GM19372 (cell line): Measurements from ENCODE around the gene OR51S1.
"Not testable (repeated sequence)": the region's sequence is repeated elsewhere in the genome, so short reads cannot be mapped to it uniquely, and the experiment has no call there.

ENCODE experiments used
- ATAC-seq: cut with Tn5 transposase; IDR thresholded peaks from one replicate; pipeline ENCODE4 v1.9.1; 2021; ENCODE audit warnings: mild to moderate bottlenecking, low read depth, moderate library complexity; ENCODE audit not compliant: unreplicated experiment

Gene OR51S1

GRCh38 chr11:4848908-4849532, at the start of gene OR51S1:
Gene OR51S1 (minus strand): TSS chr11:4849208. CDS start chr11:4849208, 0 bp downstream.
- ATAC-seq: no peak

GRCh38 chr11:4891996-4892640, 43.1 kb upstream of the OR51S1 start:
- ATAC-seq: no peak

GRCh38 chr11:4890279-4890678, 41.3 kb upstream of the OR51S1 start:
- ATAC-seq: no peak

GRCh38 chr11:4887591-4887990, 38.6 kb upstream of the OR51S1 start:
- ATAC-seq: no peak

GRCh38 chr11:4886186-4886585, 37.2 kb upstream of the OR51S1 start:
- ATAC-seq: no peak

GRCh38 chr11:4884361-4884760, 35.4 kb upstream of the OR51S1 start:
- ATAC-seq: no peak

GRCh38 chr11:4882543-4882942, 33.5 kb upstream of the OR51S1 start:
- ATAC-seq: no peak

- ATAC-seq: no peak
Observed at GRCh38 chr11:4881860-4882500, 33.0 kb upstream of the OR51S1 start, which contains the start of gene OR51T1. Gene OR51T1 (plus strand): TSS chr11:4881900. CDS start chr11:4881900, 0 bp downstream.

- no peak for ATAC-seq
Observed at GRCh38 chr11:4881188-4881587, 32.2 kb upstream of the OR51S1 start.

GRCh38 chr11:4865855-4866254, 16.8 kb upstream of the OR51S1 start:
- no peak for ATAC-seq

GRCh38 chr11:4863876-4864275, 14.9 kb upstream of the OR51S1 start:
- no peak for ATAC-seq

GRCh38 chr11:4862447-4863236, 13.6 kb upstream of the OR51S1 start:
- no peak for ATAC-seq

GRCh38 chr11:4854286-4854685, 5.3 kb upstream of the OR51S1 start:
- ATAC-seq: not testable (repeated sequence)

- no peak for ATAC-seq
Observed at GRCh38 chr11:4851033-4851432, 2.0 kb upstream of the OR51S1 start.

- ATAC-seq: no peak
Observed at GRCh38 chr11:4839851-4840549, 9.0 kb downstream of the OR51S1 start.

GRCh38 chr11:4830909-4831308, 18.1 kb downstream of the OR51S1 start:
- ATAC-seq: no peak

- no peak for ATAC-seq
Observed at GRCh38 chr11:4830346-4830745, 18.7 kb downstream of the OR51S1 start.

GRCh38 chr11:4826425-4826824, 22.6 kb downstream of the OR51S1 start:
- ATAC-seq: no peak

- no peak for ATAC-seq
Observed at GRCh38 chr11:4825132-4825531, 23.9 kb downstream of the OR51S1 start.

GRCh38 chr11:4821021-4821420, 28.0 kb downstream of the OR51S1 start, which contains the start of gene OR51F2:
Gene OR51F2 (plus strand): TSS chr11:4821321. CDS start chr11:4821422, 101 bp downstream.
- ATAC-seq: no peak
